Activated gamma-delta T cell (primary cell): ENCODE measurements around the gene ARFIP1.
A peak's percentile ranks its signal among the peaks of the same experiment; 100 is the strongest.
"Not testable (repeated sequence)": the region's sequence is repeated elsewhere in the genome, so short reads cannot be mapped to it uniquely, and the experiment has no call there.

Experiments used
- DNase-seq: peaks from one replicate; lab custom pipeline; 2025; lab: John Stamatoyannopoulos, UW
- total RNA-seq, 2 donors: gene quantifications; one replicate each; lab custom pipeline; 2026; lab: John Stamatoyannopoulos, UW

ARFIP1 gene, protein sequence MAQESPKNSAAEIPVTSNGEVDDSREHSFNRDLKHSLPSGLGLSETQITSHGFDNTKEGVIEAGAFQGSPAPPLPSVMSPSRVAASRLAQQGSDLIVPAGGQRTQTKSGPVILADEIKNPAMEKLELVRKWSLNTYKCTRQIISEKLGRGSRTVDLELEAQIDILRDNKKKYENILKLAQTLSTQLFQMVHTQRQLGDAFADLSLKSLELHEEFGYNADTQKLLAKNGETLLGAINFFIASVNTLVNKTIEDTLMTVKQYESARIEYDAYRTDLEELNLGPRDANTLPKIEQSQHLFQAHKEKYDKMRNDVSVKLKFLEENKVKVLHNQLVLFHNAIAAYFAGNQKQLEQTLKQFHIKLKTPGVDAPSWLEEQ
- 27.5 to 37.1 reads per million in 2 donors for total RNA-seq

GRCh38 chr4:152779513-152780266 lies at the start of gene ARFIP1, which contains the start of gene TIGD4:
Gene ARFIP1 (plus strand): TSS chr4:152779954. CDS start chr4:152829634, 49,680 bp downstream.
Gene TIGD4 (minus strand): TSS chr4:152779730. CDS start chr4:152771004, 8,726 bp downstream.
- peak; percentile 80 for DNase-seq

DNA sequence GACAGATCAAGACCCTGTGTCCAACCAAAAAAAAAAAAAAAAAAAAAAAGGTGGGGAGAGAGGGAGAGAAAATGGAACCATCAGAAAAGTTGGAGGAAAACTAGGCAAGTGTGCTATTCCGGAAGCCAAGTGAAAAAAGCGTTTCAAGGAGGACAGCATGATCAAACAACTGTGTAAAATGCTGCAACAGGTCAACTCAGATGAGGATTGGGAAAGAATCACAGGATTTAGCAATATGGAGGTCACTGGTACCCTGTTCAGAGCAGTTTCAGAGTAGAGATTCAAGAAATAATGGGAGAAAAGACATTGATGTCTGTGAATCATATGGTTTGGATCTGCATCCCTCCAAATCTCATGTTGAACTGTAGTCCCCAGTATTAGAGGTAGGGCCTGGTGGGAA lies 47.8 kb upstream of the ARFIP1 start:
- DNase-seq: no peak

GRCh38 chr4:152734015-152734698 lies 45.6 kb upstream of the ARFIP1 start:
- DNase-seq: no peak

GRCh38 chr4:152734699-152735050 lies 45.1 kb upstream of the ARFIP1 start:
- DNase-seq: no peak

- DNase-seq: no peak
These were observed 44.3 kb upstream of the ARFIP1 start for GRCh38 chr4:152735396-152735859.

- no peak for DNase-seq
These were observed 43.8 kb upstream of the ARFIP1 start for GRCh38 chr4:152735906-152736305.

- DNase-seq: no peak
These were observed 40.9 kb upstream of the ARFIP1 start for GRCh38 chr4:152738827-152739226.

- DNase-seq: no peak
These were observed 32.3 kb upstream of the ARFIP1 start for GRCh38 chr4:152747444-152747843.

DNA sequence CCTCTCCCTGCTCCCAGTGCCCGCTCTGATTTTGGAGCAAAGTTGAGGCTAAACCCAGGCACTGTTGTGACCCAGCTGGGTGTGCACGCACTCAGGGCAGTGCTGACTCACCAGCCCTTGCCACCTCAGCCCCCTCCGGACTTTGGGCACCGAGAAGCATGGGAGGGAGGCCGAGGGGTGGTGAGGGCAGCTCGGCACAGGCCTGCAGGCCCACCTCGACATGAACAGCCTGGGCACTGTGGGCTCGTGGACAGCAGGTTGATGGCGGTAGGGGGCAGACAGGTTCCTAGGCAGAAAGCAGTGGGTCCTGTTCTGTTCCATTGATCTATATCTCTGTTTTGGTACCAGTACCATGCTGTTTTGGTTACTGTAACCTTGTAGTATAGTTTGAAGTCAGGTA lies 31.1 kb upstream of the ARFIP1 start:
- no peak for DNase-seq

DNA sequence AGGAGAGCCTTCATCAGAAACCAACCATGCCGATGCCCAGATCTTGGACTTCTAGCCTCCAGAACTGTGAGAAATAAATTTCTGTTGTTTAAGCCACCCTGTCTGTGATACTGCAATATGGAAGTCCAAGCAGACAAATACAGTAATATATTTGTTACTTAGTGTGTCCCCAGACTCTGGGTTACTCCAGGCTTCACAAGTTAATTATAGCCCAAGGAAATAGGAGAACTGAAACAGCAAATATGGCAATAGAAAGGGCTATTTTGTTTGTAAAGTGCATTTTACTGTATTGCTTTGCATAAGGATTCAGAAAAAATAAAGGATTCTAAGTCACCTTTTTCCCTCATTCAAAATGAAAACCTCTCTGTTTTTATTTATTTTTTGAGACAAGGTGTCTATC lies 16.0 kb upstream of the ARFIP1 start:
- no peak for DNase-seq

DNA sequence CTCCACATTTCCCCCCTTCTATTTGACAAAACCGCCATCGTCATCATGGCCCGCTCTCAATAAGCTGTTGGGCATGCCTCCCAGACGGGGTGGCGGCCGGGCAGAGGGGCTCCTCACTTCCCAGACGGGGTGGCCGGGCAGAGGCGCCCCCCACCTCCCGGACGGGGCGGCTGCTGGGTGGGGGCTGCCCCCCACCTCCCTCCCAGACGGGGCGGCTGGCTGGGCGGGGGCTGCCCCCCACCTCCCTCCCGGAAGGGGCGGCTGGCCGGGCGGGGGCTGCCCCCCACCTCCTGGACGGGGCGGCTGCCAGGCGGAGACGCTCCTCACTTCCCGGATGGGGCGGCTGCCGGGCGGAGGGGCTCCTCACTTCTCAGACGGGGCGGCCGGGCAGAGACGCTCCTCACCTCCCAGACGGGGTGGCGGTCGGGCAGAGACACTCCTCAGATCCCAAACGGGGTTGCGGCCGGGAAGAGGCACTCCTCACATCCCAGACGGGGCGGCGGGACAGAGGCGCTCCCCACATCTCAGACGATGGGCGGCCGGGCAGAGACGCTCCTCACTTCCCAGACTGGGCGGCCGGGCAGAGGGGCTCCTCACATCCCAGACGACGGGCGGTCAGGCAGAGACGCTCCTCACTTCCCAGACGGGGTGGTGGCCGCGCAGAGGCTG lies 14.6 kb upstream of the ARFIP1 start:
- not testable (repeated sequence) for DNase-seq

DNA sequence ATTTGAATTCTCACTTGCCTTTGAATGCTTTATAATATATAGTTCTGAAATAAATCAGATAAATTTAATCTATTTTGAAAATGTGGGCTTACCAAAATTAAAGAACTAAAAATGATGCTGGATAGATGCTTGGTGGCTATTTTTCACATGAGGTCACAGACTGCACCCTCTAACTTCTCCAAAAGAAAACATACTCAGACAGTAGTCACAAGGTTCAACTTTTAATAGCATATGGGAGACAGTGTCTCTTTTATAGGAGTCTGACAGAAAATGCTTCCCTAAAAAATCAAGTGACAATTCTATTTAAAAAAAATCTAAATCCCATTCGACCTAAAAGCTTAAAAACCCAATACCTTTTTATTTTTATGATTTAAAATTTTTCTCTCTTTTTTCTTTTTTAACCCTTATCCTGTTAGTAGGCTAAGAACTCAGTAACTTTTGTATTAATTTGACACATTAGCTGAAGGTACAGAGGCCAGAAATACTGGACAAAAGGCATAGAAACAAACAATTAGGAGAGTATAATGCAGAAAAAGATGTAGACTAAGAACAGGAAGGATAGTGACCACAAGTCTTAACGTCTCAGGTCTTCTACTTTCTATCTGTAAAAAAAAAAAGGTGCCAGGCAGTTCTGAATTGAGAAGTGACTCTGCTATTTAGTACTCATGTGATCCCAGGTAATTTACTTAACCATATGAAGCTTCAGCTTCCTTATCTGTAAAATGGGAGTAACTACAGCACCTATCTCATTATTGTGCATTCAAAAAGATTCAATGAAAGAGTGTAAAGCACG lies 7.8 kb upstream of the ARFIP1 start:
- no peak for DNase-seq

DNA sequence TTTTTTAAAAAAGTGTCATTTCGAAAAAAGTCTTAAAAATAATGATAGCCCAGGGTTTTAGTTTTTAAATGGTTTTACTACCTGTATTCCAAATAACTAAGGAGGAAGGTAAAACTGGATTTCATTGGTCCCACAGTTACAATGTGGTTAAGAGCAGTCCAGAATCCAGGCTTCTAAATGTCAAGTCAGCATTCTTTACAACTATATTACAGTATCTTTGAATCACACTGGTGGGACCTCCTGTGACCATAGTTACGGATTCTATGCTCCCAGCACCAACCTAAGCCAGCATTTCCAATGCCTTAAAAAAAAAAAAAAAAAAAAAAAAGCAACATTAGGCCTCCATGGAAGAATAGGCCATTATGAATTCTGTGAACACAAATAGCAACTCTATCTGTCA lies 6.4 kb upstream of the ARFIP1 start:
- no peak for DNase-seq

GRCh38 chr4:152773953-152774352 lies 5.8 kb upstream of the ARFIP1 start:
- no peak for DNase-seq

GRCh38 chr4:152776352-152776751 lies 3.4 kb upstream of the ARFIP1 start:
- no peak for DNase-seq

- no peak for DNase-seq
These were observed 2.3 kb upstream of the ARFIP1 start for GRCh38 chr4:152777488-152777887.

DNA sequence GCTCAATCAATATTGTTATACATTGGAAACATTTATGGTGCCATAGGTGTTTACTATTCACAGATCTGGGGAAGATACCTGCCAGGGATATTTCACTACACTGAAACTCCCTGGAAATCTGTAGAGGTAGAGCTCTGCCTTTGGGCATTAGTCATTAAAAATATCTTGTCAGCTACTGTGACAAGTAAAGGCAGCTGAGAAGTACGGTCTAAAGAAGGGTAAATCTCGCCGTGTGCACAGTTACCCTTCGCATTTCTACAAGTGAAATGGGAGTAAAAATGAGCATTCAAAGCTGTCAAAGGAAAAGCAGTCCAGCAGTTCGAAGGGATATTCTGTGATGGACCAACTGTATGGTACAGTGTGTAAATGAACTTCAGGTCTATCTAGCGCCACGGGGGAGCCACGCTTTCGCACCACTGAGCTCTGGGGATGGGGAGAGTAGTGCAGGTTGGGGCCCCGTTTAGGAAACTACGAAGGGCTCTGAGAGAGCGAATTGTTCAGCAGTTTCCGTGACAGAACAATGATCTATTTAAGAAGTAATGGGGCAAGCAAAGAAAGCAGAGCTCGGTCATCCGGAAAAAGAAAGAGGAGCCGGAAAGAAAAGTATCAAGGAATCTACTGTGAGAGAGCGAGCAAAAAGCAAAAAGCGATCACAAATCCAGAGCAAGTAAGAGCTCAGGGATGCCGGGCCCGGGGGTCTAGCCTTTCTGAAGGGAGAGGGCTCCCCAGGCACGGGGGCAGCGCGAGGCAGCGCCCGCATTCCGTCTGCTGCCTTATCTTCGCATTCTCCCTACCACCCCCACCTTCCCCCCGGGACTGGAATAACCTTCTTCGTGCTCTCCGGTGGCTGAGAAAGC lies 870 bp upstream of the ARFIP1 start:
- peak; percentile 15 for DNase-seq

DNA sequence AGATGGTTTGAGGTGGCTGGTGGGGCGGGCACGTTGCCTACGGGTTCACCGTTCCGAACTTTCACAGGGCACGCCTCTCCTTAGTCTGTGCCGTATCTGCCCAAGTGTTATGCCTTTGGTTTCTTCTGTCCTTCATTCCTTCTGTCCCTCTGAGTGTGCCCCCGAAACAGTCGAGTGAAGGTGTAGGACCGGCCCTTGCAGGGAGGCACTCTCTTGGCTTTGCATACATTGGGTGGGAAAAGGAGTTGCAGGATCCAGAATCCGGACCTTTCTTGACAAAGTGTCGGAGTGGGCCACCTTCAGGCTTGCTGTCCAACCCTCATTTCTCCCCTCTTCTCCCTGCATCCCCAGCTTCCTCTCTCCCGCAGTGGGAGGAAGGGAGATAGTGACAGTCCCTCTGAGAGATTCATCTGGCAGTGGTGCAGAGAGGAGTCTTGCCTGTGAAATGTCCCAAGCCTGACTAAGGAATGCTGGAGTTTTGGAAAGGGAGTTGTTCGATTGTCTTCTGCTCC lies 569 bp downstream of the ARFIP1 start:
- DNase-seq: no peak

GRCh38 chr4:152784490-152785350 lies 5.0 kb downstream of the ARFIP1 start:
- DNase-seq: no peak
